Prostate gland (tissue), 2 donors: ENCODE data around the gene URB2. TPM values are rescaled to one million over a fixed set of nuclear protein-coding genes. Genes with fewer than 3 reads are reported as not detected.

ENCODE experiments used
- DNase-seq: peaks from one replicate; pipeline ENCODE4 v3.0.0-alpha.2; 2019; ENCODE audit warnings: low spot score
- H3K27ac ChIP-seq, 2 donors: fragments of 200-600 bp; sonication (generic); 2 replicates each; pipeline ENCODE4 v1.5.1; 2017 to 2019
- H3K27me3 ChIP-seq: fragments of 200-600 bp; sonication (generic); replicated peaks from 2 replicates; pipeline ENCODE4 v1.5.1; 2019; ENCODE audit not compliant: insufficient read depth
- H3K36me3 ChIP-seq, 2 donors: fragments of 200-600 bp; sonication (generic); 1 replicate in 1 of 2; 2 replicates in 1 of 2; pipeline versions ENCODE4 v1.5.1 to v1.8.1; 2017 to 2019
- H3K4me1 ChIP-seq: fragments of 200-600 bp; sonication (generic); replicated peaks from 2 replicates; pipeline ENCODE4 v1.5.1; 2019
- H3K4me3 ChIP-seq, 2 donors: fragments of 200-600 bp; sonication (generic); 2 replicates each; pipeline ENCODE4 v1.5.1; 2017 to 2019
- H3K9me3 ChIP-seq: fragments of 200-600 bp; sonication (generic); 2 replicates; pipeline ENCODE4 v1.5.1; 2017
- POLR2A ChIP-seq: fragments of 450-650 bp; IDR thresholded peaks from one replicate; pipeline ENCODE4 v1.6.1; 2016; ENCODE audit warnings: antibody characterized with exemption, mild to moderate bottlenecking
- POLR2AphosphoS5 ChIP-seq: sonication (generic); formaldehyde crosslinking; IDR thresholded peaks from one replicate; pipeline ENCODE4 v1.6.1; 2017; ENCODE audit warnings: antibody characterized with exemption
- WGBS: methylation state at CpG from one replicate; pipeline ENCODE4 v1.1.5; 2018; 5-methylcytosine and 5-hydroxymethylcytosine counted together
- intact Hi-C: fragments of 100-400 bp; cut with DNase I; formaldehyde crosslinking; loops from one replicate; pipeline ENCODE4 v1.14.2; 2022
- total RNA-seq, 2 donors: library from RNA; depleted of rRNA; stranded (reverse); fragments of >200 nt; gene quantifications; one replicate each; pipeline ENCODE4 v1.1.0, GENCODE V29; 2016
- TF ChIP-seq, protein P1 (sequence below), 4 experiments: fragments of 200-600 bp in 2 of 4; fragments of 450-650 bp in 2 of 4; sonication (generic) in 2 of 4; IDR thresholded peaks; 1 replicate in 3 of 4; 2 replicates in 1 of 4; pipeline ENCODE4 v1.5.1; 2016 to 2019; ENCODE audit warnings: antibody characterized with exemption in 4 of 4, mild to moderate bottlenecking in 2 of 4, moderate library complexity in 2 of 4

URB2 gene
- total RNA-seq, 2 donors from 2014 or later = 5.6 to 11.9 TPM

DNA sequence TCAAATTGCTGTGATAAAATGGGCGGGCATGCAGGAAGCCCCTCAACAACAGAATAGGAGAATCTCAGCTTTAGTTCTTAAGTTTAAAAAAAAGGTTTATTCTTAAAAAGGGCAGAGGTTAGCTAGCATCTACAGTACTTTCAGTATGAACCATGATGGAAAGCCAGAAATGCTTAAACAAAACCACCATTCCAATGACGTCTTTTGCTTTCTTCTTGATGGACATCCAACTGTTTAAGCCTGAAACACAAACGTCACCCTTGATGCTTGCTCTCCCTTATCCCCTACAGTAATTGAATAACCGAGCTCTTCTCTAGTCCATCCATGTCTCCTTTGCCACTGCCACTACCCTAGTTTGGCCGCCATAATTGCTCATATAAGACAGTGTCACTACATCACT lies 25.8 kb upstream of the URB2 start:
- H3K4me1 ChIP-seq = no peaks in the 10 kb centered on the region
- no peak overlapping the region for H3K27ac ChIP-seq
- no peaks in the 10 kb centered on the region for H3K27me3 ChIP-seq
- H3K9me3 ChIP-seq = no peaks in the 10 kb centered on the region
- H3K36me3 ChIP-seq = no peaks in the 10 kb centered on the region
- TF ChIP-seq POLR2AphosphoS5 (no peak), POLR2A (no peak)
- TF ChIP-seq, protein P1, sequence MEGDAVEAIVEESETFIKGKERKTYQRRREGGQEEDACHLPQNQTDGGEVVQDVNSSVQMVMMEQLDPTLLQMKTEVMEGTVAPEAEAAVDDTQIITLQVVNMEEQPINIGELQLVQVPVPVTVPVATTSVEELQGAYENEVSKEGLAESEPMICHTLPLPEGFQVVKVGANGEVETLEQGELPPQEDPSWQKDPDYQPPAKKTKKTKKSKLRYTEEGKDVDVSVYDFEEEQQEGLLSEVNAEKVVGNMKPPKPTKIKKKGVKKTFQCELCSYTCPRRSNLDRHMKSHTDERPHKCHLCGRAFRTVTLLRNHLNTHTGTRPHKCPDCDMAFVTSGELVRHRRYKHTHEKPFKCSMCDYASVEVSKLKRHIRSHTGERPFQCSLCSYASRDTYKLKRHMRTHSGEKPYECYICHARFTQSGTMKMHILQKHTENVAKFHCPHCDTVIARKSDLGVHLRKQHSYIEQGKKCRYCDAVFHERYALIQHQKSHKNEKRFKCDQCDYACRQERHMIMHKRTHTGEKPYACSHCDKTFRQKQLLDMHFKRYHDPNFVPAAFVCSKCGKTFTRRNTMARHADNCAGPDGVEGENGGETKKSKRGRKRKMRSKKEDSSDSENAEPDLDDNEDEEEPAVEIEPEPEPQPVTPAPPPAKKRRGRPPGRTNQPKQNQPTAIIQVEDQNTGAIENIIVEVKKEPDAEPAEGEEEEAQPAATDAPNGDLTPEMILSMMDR (IDR thresholded peaks at IDR 0.05) = no peak
- H3K4me3 ChIP-seq = no peak overlapping the region
- DNase-seq = no peak
- WGBS = 95% methylated on average over 5 of the region's 5 CpGs
- intact Hi-C loops = no loop called here

DNA sequence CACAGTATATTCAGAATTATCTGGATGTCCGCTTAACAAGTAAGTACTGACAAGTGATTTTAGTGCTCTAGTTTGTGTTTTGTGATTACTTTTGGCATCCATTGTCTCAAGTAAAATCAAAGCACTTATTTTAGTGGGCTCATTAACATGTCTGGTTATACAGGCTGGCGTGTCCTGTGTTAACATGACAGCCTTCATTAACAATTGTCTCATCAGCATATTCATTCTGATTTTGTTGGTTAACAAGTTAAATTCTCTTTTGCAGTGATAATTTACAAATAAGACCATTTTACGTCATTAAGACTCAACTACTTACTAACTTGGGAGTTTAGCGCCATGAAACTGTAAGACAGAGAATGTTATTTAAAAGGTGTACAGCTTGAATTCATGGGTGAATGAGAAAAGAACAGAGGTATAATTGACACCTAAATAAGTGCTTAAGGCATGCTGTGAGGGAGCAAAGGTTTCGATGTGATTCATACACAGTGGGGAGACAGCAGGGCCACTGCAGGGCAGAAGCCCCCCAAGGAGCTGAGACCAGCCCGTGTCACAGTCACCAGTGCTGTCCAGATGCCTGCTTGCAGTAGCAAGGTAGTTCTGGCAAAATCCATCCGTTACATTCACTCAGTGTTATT lies 22.6 kb upstream of the URB2 start:
- H3K36me3 ChIP-seq = no peaks in the 10 kb centered on the region
- 89% methylated on average over 7 of the region's 7 CpGs for WGBS
- H3K9me3 ChIP-seq = no peaks in the 10 kb centered on the region
- intact Hi-C loops = no loop called here
- no peaks in the 10 kb centered on the region for H3K27me3 ChIP-seq
- H3K4me1 ChIP-seq = no peaks in the 10 kb centered on the region
- DNase-seq = no peak
- H3K4me3 ChIP-seq = no peak overlapping the region
- TF ChIP-seq POLR2A = no peak
- TF ChIP-seq, protein P1 (IDR thresholded peaks at IDR 0.05) = no peak
- TF ChIP-seq POLR2AphosphoS5 = no peak
- no peak overlapping the region for H3K27ac ChIP-seq

DNA sequence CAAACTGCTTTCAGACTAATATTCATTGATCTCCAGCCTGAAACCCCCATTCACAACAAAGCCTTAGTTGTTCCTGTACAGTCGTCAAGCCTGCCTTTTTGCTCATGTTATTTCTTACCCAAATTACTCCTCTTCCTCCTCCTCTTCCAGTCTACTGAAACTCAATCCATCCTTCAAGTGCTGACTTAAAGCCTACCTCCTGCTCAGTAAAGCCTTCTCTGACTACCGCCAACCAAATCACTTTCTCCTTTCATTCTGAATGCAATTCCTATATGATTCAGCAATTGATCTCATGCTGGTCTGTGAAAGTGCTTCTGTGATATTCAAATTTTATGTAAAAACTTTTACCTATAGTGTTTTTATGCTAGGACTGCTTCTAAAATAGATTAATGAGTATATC lies 18.7 kb upstream of the URB2 start:
- no peak for DNase-seq
- Histone ChIP-seq H3K4me3 (no peak overlapping the region), H3K27me3 (no peaks in the 10 kb centered on the region), H3K36me3 (peaks cover 0 to 10% of the 10 kb centered on the region in 2 donors), H3K9me3 (no peaks in the 10 kb centered on the region), H3K27ac (no peak overlapping the region), H3K4me1 (no peaks in the 10 kb centered on the region)
- intact Hi-C loops = no loop called here
- WGBS = 89% methylated on average over 2 of the region's 2 CpGs
- TF ChIP-seq, protein P1 (IDR thresholded peaks at IDR 0.05) = no peak
- TF ChIP-seq POLR2A (no peak), POLR2AphosphoS5 (no peak)

DNA sequence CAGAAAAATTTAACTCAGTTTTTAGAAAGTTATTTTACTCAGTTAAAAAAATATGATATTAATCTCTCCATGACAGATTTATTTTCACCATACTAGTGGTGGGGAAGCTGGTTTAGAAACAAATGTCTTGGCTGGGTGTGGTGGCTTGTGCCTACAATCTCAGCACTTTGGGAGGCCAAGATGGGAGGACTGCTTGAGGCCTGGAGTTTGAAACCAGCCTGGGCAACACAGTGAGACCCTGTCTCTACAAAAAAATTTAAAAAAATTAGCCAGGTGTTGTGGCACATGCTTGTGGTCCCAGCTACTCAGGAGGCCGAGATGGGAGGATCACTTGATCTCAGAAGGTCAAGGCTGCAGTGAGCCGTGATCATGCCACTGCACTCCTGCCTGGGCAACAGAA lies 17.5 kb upstream of the URB2 start:
- Histone ChIP-seq H3K27me3 (no peaks in the 10 kb centered on the region), H3K9me3 (no peaks in the 10 kb centered on the region), H3K27ac (no peak overlapping the region), H3K4me3 (no peak overlapping the region), H3K36me3 (peaks cover 0 to 17% of the 10 kb centered on the region in 2 donors), H3K4me1 (no peaks in the 10 kb centered on the region)
- TF ChIP-seq POLR2AphosphoS5 (no peak), POLR2A (no peak)
- TF ChIP-seq, protein P1 (IDR thresholded peaks at IDR 0.05) = no peak
- WGBS = 98% methylated on average over 2 of the region's 2 CpGs
- intact Hi-C loops = no loop called here
- no peak for DNase-seq

DNA sequence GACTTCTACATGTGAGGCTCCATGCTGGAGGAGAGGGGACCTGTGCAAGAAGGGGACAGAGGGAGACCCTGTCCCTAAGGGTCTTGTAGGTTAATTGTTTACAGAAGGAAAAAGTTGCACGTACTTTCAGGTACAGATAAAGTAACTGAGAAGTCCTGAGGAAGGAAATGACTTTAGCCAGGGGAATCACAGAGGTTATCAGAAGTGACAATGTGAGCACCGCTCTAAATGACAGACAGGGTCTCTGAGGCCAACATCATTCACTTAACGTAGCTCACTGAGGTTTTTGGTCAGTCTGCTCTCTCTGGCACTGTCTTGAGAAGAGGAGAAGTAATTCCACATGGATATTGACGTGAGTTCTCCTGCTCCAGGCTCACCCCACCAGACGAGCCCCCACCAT lies 12.1 kb upstream of the URB2 start:
- H3K4me3 ChIP-seq = no peak overlapping the region
- H3K9me3 ChIP-seq = no peaks in the 10 kb centered on the region
- H3K4me1 ChIP-seq = no peaks in the 10 kb centered on the region
- no peak for TF ChIP-seq POLR2A
- TF ChIP-seq POLR2AphosphoS5 = no peak
- H3K27ac ChIP-seq = no peak overlapping the region
- peaks cover 0 to 17% of the 10 kb centered on the region in 2 donors for H3K36me3 ChIP-seq
- intact Hi-C loops = no loop called here
- no peak for DNase-seq
- no peaks in the 10 kb centered on the region for H3K27me3 ChIP-seq
- 88% methylated on average over 5 of the region's 5 CpGs for WGBS
